ENCODE measurements around the gene MDM2. TPM values are rescaled to one million over a fixed set of nuclear protein-coding genes. Genes with fewer than 3 reads are reported as not detected.

MDM2 gene
- polyA plus RNA-seq, 3 donors, result 55.1 to 77.1 (median 72.0) TPM

GRCh38 chr12:68776976-68777610 lies 30.9 kb upstream of the MDM2 start:
- DNase-seq (ENCODE audit: extremely low read depth in 1 of 11, low read depth in 9 of 11, low spot score in 4 of 11), result no peak

GRCh38 chr12:68779280-68779679 lies 28.7 kb upstream of the MDM2 start:
- no peak for DNase-seq (ENCODE audit: extremely low read depth in 1 of 11, low read depth in 9 of 11, low spot score in 4 of 11)

- no peak for DNase-seq (ENCODE audit: extremely low read depth in 1 of 11, low read depth in 9 of 11, low spot score in 4 of 11)
Observed at GRCh38 chr12:68780731-68781130, 27.2 kb upstream of the MDM2 start.

- DNase-seq (ENCODE audit: extremely low read depth in 1 of 11, low read depth in 9 of 11, low spot score in 4 of 11), result no peak
Observed at GRCh38 chr12:68781728-68782127, 26.2 kb upstream of the MDM2 start.

- no peak for DNase-seq (ENCODE audit: extremely low read depth in 1 of 11, low read depth in 9 of 11, low spot score in 4 of 11)
Observed at GRCh38 chr12:68784015-68784414, 24.0 kb upstream of the MDM2 start.

- DNase-seq (ENCODE audit: extremely low read depth in 1 of 11, low read depth in 9 of 11, low spot score in 4 of 11), result no peak
Observed at GRCh38 chr12:68785358-68785757, 22.6 kb upstream of the MDM2 start.

GRCh38 chr12:68785823-68786222 lies 22.2 kb upstream of the MDM2 start:
- no peak for DNase-seq (ENCODE audit: extremely low read depth in 1 of 11, low read depth in 9 of 11, low spot score in 4 of 11)

- DNase-seq (ENCODE audit: extremely low read depth in 1 of 11, low read depth in 9 of 11, low spot score in 4 of 11), result no peak
Observed at GRCh38 chr12:68786929-68787328, 21.0 kb upstream of the MDM2 start.

GRCh38 chr12:68788554-68789143 lies 19.3 kb upstream of the MDM2 start:
- DNase-seq (ENCODE audit: extremely low read depth in 1 of 11, low read depth in 9 of 11, low spot score in 4 of 11), result no peak

GRCh38 chr12:68789144-68789878 lies 18.7 kb upstream of the MDM2 start:
- no peak for DNase-seq (ENCODE audit: extremely low read depth in 1 of 11, low read depth in 9 of 11, low spot score in 4 of 11)

GRCh38 chr12:68790081-68790951 lies 17.7 kb upstream of the MDM2 start:
- no peak for DNase-seq (ENCODE audit: extremely low read depth in 1 of 11, low read depth in 9 of 11, low spot score in 4 of 11)

GRCh38 chr12:68790952-68791234 lies 17.1 kb upstream of the MDM2 start:
- no peak for DNase-seq (ENCODE audit: extremely low read depth in 1 of 11, low read depth in 9 of 11, low spot score in 4 of 11)

- DNase-seq (ENCODE audit: extremely low read depth in 1 of 11, low read depth in 9 of 11, low spot score in 4 of 11), result no peak
Observed at GRCh38 chr12:68791897-68792481, 16.0 kb upstream of the MDM2 start.

- no peak for DNase-seq (ENCODE audit: extremely low read depth in 1 of 11, low read depth in 9 of 11, low spot score in 4 of 11)
Observed at GRCh38 chr12:68792952-68793351, 15.0 kb upstream of the MDM2 start.

- DNase-seq (ENCODE audit: extremely low read depth in 1 of 11, low read depth in 9 of 11, low spot score in 4 of 11), result no peak
Observed at GRCh38 chr12:68793436-68793835, 14.5 kb upstream of the MDM2 start.

- no peak for DNase-seq (ENCODE audit: extremely low read depth in 1 of 11, low read depth in 9 of 11, low spot score in 4 of 11)
Observed at GRCh38 chr12:68793975-68794652, 13.9 kb upstream of the MDM2 start.

- no peak for DNase-seq (ENCODE audit: extremely low read depth in 1 of 11, low read depth in 9 of 11, low spot score in 4 of 11)
Observed at GRCh38 chr12:68794653-68795251, 13.2 kb upstream of the MDM2 start.

- DNase-seq (ENCODE audit: extremely low read depth in 1 of 11, low read depth in 9 of 11, low spot score in 4 of 11), result no peak
Observed at GRCh38 chr12:68796399-68796798, 11.6 kb upstream of the MDM2 start.

- no peak for DNase-seq (ENCODE audit: extremely low read depth in 1 of 11, low read depth in 9 of 11, low spot score in 4 of 11)
Observed at GRCh38 chr12:68798882-68799234, 9.1 kb upstream of the MDM2 start.

Data from renal cortex interstitium (tissue), 11 donors.